CD14-positive monocyte (primary cell): ENCODE results near the gene POU2F2. TPM values are rescaled to one million over a fixed set of nuclear protein-coding genes. Genes with fewer than 3 reads are reported as not detected.

Experiments
- DNase-seq, 3 donors: peaks; one replicate each; pipeline ENCODE4 v3.0.0-alpha.2; 2011 to 2022
- H2AFZ ChIP-seq: 2 replicates; pipeline ENCODE4 v1.6.0; 2012; ENCODE audit warnings: mild to moderate bottlenecking, low read depth, low read length, inconsistent platforms; ENCODE audit not compliant: insufficient read depth, poor library complexity, severe bottlenecking
- H3K27ac ChIP-seq, 2 donors: 1 replicate in 1 of 2; 2 replicates in 1 of 2; pipeline ENCODE4 v1.5.1; 2012 to 2013; ENCODE audit warnings: low read length in 2 of 2, control low read depth in 1 of 2, inconsistent platforms in 1 of 2, low read depth in 1 of 2, mild to moderate bottlenecking in 1 of 2
- H3K27me3 ChIP-seq, 2 donors: one replicate each; pipeline versions ENCODE4 v1.6.0 to v1.6.1; 2011 to 2013; ENCODE audit warnings: low read length in 2 of 2; ENCODE audit not compliant: control insufficient read depth in 2 of 2, insufficient read depth in 2 of 2
- H3K36me3 ChIP-seq, 2 donors: replicated peaks in 1 of 2; 1 replicate in 1 of 2; 2 replicates in 1 of 2; pipeline versions ENCODE4 v1.5.1 to v1.6.1; 2012 to 2013; ENCODE audit warnings: low read length in 2 of 2, control low read depth in 1 of 2, inconsistent platforms in 1 of 2, mild to moderate bottlenecking in 1 of 2; ENCODE audit not compliant: insufficient read depth in 2 of 2, control insufficient read depth in 1 of 2
- H3K4me1 ChIP-seq, 2 donors: 1 replicate in 1 of 2; 2 replicates in 1 of 2; pipeline versions ENCODE4 v1.5.1 to v1.6.1; 2012 to 2013; ENCODE audit warnings: low read length in 2 of 2, control low read depth in 1 of 2, inconsistent platforms in 1 of 2, mild to moderate bottlenecking in 1 of 2, moderate library complexity in 1 of 2; ENCODE audit not compliant: insufficient read depth in 2 of 2, control insufficient read depth in 1 of 2
- H3K4me2 ChIP-seq: replicated peaks from 2 replicates; pipeline ENCODE3; 2012; ENCODE audit warnings: low read length, moderate library complexity, mild to moderate bottlenecking; ENCODE audit not compliant: poor library complexity, severe bottlenecking; ENCODE audit errors: extremely low read depth
- H3K4me3 ChIP-seq, 3 experiments: fragments of 200-600 bp in 1 of 3; sonication (generic) in 1 of 3; replicated peaks in 1 of 3; 1 replicate in 2 of 3; 2 replicates in 1 of 3; pipeline ENCODE4 v1.5.1; 2011 to 2013; ENCODE audit warnings: low read length in 3 of 3, mild to moderate bottlenecking in 3 of 3, control low read depth in 2 of 3, low read depth in 2 of 3, inconsistent platforms in 1 of 3, moderate library complexity in 1 of 3
- H3K79me2 ChIP-seq: 2 replicates; pipeline ENCODE4 v1.6.0; 2012; ENCODE audit warnings: mild to moderate bottlenecking, control low read depth, inconsistent platforms, low read length, moderate library complexity; ENCODE audit not compliant: insufficient read depth
- H3K9ac ChIP-seq: 2 replicates; pipeline ENCODE4 v1.6.0; 2017; ENCODE audit warnings: low read length, mild to moderate bottlenecking; ENCODE audit not compliant: insufficient read depth, poor library complexity, severe bottlenecking
- H3K9me3 ChIP-seq, 2 donors: replicated peaks in 1 of 2; 1 replicate in 1 of 2; 2 replicates in 1 of 2; pipeline versions ENCODE4 v1.5.1 to v1.6.1; 2012 to 2013; ENCODE audit warnings: low read length in 2 of 2, control low read depth in 1 of 2; ENCODE audit not compliant: control insufficient read depth in 1 of 2, insufficient read depth in 1 of 2
- H4K20me1 ChIP-seq: 2 replicates; pipeline ENCODE4 v1.6.0; 2012; ENCODE audit warnings: mild to moderate bottlenecking, low read length, control low read depth, moderate library complexity; ENCODE audit not compliant: insufficient read depth
- H3K27ac Mint-ChIP-seq, 7 donors: one replicate each; pipeline ENCODE4 v1.8.0; 2020; ENCODE audit warnings: mild to moderate bottlenecking in 7 of 7, mixed read lengths in 7 of 7, moderate library complexity in 6 of 7, inconsistent platforms in 2 of 7
- H3K27me3 Mint-ChIP-seq, 3 donors: one replicate each; pipeline ENCODE4 v1.8.0; 2021 to 2022; ENCODE audit warnings: low read depth in 3 of 3, mild to moderate bottlenecking in 3 of 3, mixed read lengths in 3 of 3, moderate library complexity in 3 of 3, inconsistent platforms in 1 of 3
- H3K36me3 Mint-ChIP-seq, 2 donors: one replicate each; pipeline ENCODE4 v1.8.0; 2020; ENCODE audit warnings: mixed read lengths in 2 of 2, inconsistent platforms in 1 of 2, mild to moderate bottlenecking in 1 of 2
- H3K4me1 Mint-ChIP-seq: one replicate; pipeline ENCODE4 v1.8.0; 2020; ENCODE audit warnings: mild to moderate bottlenecking, mixed read lengths
- H3K4me3 Mint-ChIP-seq, 2 donors: one replicate each; pipeline ENCODE4 v1.8.0; 2020; ENCODE audit warnings: mild to moderate bottlenecking in 2 of 2, mixed read lengths in 2 of 2, moderate library complexity in 1 of 2
- H3K9me3 Mint-ChIP-seq, 7 donors: one replicate each; pipeline ENCODE4 v1.8.0; 2020 to 2022; ENCODE audit warnings: mixed read lengths in 7 of 7, mild to moderate bottlenecking in 6 of 7, moderate library complexity in 6 of 7, inconsistent platforms in 2 of 7
- CTCF ChIP-seq: fragments of 200-600 bp; IDR thresholded peaks from one replicate; pipeline ENCODE4 v1.8.0; 2022; ENCODE audit warnings: antibody characterized with exemption, mild to moderate bottlenecking
- WGBS: methylation state at CpG from one replicate; pipeline ENCODE4 v1.1.5; 2013; ENCODE audit warnings: missing lambda C conversion rate; ENCODE audit not compliant: insufficient coverage; 5-methylcytosine and 5-hydroxymethylcytosine counted together
- intact Hi-C, 2 donors: fragments of 100-400 bp; cut with micrococcal nuclease; formaldehyde crosslinking; loops; one replicate each; pipeline versions ENCODE4 v1.15.0 to v1.15.1; 2023
- polyA plus RNA-seq, 3 donors: library from polyadenylated mRNA; depleted of rRNA in 1 of 3; unstranded in 2 of 3; stranded (reverse) in 1 of 3; fragments of 300-500 nt in 2 of 3; fragments of >200 nt in 1 of 3; fragmentation: Illumina TruSeq in 2 of 3; gene quantifications; 1 replicate in 2 of 3; 2 replicates in 1 of 3; pipeline ENCODE4 v1.2.3, GENCODE V29; 2012 to 2021

Gene POU2F2
- polyA plus RNA-seq, 3 donors: 20.0 to 147 (median 28.2) TPM

GRCh38 chr19:42071247-42071646 lies 61.0 kb downstream of the POU2F2 start:
- Mint-ChIP-seq H3K36me3 (no peaks in the 10 kb centered on the region), H3K9me3 (peaks cover 0 to 3% (median 0%) of the 10 kb centered on the region in 7 donors), H3K27me3 (peaks cover 0 to 12% (median 12%) of the 10 kb centered on the region in 3 donors), H3K27ac (peak overlapping the region in 1 of 7 donors; percentile 42), H3K4me3 (peak overlapping the region in 1 of 2 donors; percentile 29), H3K4me1 (peaks cover 13% of the 10 kb centered on the region)
- 92% methylated on average over 9 of the region's 12 CpGs for WGBS
- Histone ChIP-seq H3K27me3 (peaks cover 0 to 21% of the 10 kb centered on the region in 2 donors), H3K27ac (no peak overlapping the region), H3K9me3 (no peaks in the 10 kb centered on the region), H3K4me2 (no peak overlapping the region), H3K36me3 (no peaks in the 10 kb centered on the region), H4K20me1 (no peaks in the 10 kb centered on the region), H2AFZ (no peak overlapping the region), H3K4me3 (no peak overlapping the region), H3K9ac (no peak overlapping the region), H3K79me2 (peaks cover 3% of the 10 kb centered on the region), H3K4me1 (peaks cover 23 to 28% of the 10 kb centered on the region in 2 donors)
- TF ChIP-seq CTCF: no peak
- intact Hi-C loops: no loop called here
- no peak for DNase-seq

- under 1% methylated on average over 19 of the region's 29 CpGs for WGBS
- H3K9me3 ChIP-seq: no peaks in the 10 kb centered on the region
- peak within 1 kb of the TSS; percentile 42 for H3K9ac ChIP-seq
Observed at GRCh38 chr19:42069619-42070351, 62.5 kb downstream of the POU2F2 start, which contains the start of gene GRIK5. TSS of gene GRIK5 (minus strand) at chr19:42070206. CDS start at chr19:42065770, 4,436 bp downstream.

More at GRCh38 chr19:42069619-42070351, 62.5 kb downstream of the POU2F2 start, which contains the start of gene GRIK5:
- Histone ChIP-seq H3K27ac (no peak within 1 kb of the TSS), H3K27me3 (peaks cover 0 to 21% of the 10 kb centered on the region in 2 donors), H3K4me2 (peak within 1 kb of the TSS; percentile 71), H3K4me1 (peaks cover 18 to 23% of the 10 kb centered on the region in 2 donors), H2AFZ (peak within 1 kb of the TSS; percentile 73), H3K36me3 (no peaks in the 10 kb centered on the region), H3K79me2 (no peaks in the 10 kb centered on the region), H3K4me3 (peak within 1 kb of the TSS in 2 of 3 experiments; percentile 4 to 63), H4K20me1 (no peaks in the 10 kb centered on the region)
- DNase-seq: no peak
- TF ChIP-seq CTCF: no peak
- intact Hi-C loops: no loop called here
- Mint-ChIP-seq H3K27ac (no peak within 1 kb of the TSS), H3K4me1 (peaks cover 8% of the 10 kb centered on the region), H3K4me3 (peak within 1 kb of the TSS; percentile 58 to 69), H3K36me3 (no peaks in the 10 kb centered on the region), H3K9me3 (peaks cover 0 to 3% (median 0%) of the 10 kb centered on the region in 7 donors), H3K27me3 (peaks cover 0 to 10% (median 8%) of the 10 kb centered on the region in 3 donors)
